GM19455 (cell line): ENCODE measurements around the gene IGSF8.

ENCODE experiments used
- ATAC-seq: cut with Tn5 transposase; IDR thresholded peaks from one replicate; pipeline ENCODE4 v1.9.1; 2021; ENCODE audit not compliant: unreplicated experiment

The IGSF8 gene

GRCh38 chr1:160090760-160091159, 7.7 kb downstream of the IGSF8 start:
- no peak for ATAC-seq

GRCh38 chr1:160089883-160090282, 8.5 kb downstream of the IGSF8 start:
- no peak for ATAC-seq

- ATAC-seq, result no peak
Observed at GRCh38 chr1:160087118-160087662, 11.2 kb downstream of the IGSF8 start.

- no peak for ATAC-seq
Observed at GRCh38 chr1:160086456-160086892, 11.9 kb downstream of the IGSF8 start.

GRCh38 chr1:160085686-160086455, 12.5 kb downstream of the IGSF8 start:
- ATAC-seq, result no peak

- no peak for ATAC-seq
Observed at GRCh38 chr1:160084771-160085321, 13.6 kb downstream of the IGSF8 start.

GRCh38 chr1:160083968-160084770, 14.2 kb downstream of the IGSF8 start:
- no peak for ATAC-seq

GRCh38 chr1:160082926-160083325, 15.5 kb downstream of the IGSF8 start:
- ATAC-seq, result no peak

- ATAC-seq, result no peak
Observed at GRCh38 chr1:160082487-160082886, 15.9 kb downstream of the IGSF8 start.

GRCh38 chr1:160081261-160081936, 17.0 kb downstream of the IGSF8 start, which contains the start of gene KCNJ9:
Gene KCNJ9, plus strand, starts transcription at chr1:160081538. Its CDS starts 2,493 bp downstream, at chr1:160084031.
- no peak for ATAC-seq

GRCh38 chr1:160080381-160081100, 17.9 kb downstream of the IGSF8 start:
- ATAC-seq, result no peak

GRCh38 chr1:160079448-160079847, 19.0 kb downstream of the IGSF8 start:
- ATAC-seq, result no peak

GRCh38 chr1:160078512-160079195, 19.8 kb downstream of the IGSF8 start:
- peak; percentile 65 for ATAC-seq

GRCh38 chr1:160077486-160077885, 20.9 kb downstream of the IGSF8 start:
- ATAC-seq, result no peak

- no peak for ATAC-seq
Observed at GRCh38 chr1:160076295-160076694, 22.1 kb downstream of the IGSF8 start.

GRCh38 chr1:160075836-160076235, 22.6 kb downstream of the IGSF8 start:
- ATAC-seq, result no peak

- no peak for ATAC-seq
Observed at GRCh38 chr1:160074865-160075264, 23.6 kb downstream of the IGSF8 start.

- ATAC-seq, result no peak
Observed at GRCh38 chr1:160071289-160071688, 27.1 kb downstream of the IGSF8 start.

GRCh38 chr1:160070243-160071163, 27.9 kb downstream of the IGSF8 start:
- no peak for ATAC-seq
